HG03060 (cell line): Measurements from ENCODE around the gene CCR6.
"Not testable (repeated sequence)": the region's sequence is repeated elsewhere in the genome, so short reads cannot be mapped to it uniquely, and the experiment has no call there.

Experiments used
- ATAC-seq: cut with Tn5 transposase; IDR thresholded peaks from one replicate; pipeline ENCODE4 v1.9.1; 2021; ENCODE audit warnings: low read depth, moderate number of reproducible peaks; ENCODE audit not compliant: unreplicated experiment

The CCR6 gene

DNA sequence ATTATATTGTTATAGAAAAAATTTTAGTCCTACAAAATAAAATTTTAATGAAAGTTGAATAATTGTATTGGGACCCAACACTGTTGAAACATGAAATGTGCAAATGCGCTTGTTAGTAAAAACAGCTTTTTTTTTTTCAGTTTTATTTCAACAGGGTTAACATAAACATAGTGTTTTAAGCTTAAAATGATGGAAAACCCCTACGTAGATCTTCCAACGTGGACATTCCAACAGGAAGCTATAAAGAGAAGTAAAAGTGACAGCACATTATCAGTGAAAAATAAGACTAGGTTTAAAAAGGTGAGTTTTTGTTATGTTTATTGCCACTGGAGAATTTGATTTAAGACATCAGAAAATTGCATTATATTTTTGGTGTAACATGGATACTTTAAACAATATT lies 41.4 kb downstream of the CCR6 start:
- no peak for ATAC-seq

DNA sequence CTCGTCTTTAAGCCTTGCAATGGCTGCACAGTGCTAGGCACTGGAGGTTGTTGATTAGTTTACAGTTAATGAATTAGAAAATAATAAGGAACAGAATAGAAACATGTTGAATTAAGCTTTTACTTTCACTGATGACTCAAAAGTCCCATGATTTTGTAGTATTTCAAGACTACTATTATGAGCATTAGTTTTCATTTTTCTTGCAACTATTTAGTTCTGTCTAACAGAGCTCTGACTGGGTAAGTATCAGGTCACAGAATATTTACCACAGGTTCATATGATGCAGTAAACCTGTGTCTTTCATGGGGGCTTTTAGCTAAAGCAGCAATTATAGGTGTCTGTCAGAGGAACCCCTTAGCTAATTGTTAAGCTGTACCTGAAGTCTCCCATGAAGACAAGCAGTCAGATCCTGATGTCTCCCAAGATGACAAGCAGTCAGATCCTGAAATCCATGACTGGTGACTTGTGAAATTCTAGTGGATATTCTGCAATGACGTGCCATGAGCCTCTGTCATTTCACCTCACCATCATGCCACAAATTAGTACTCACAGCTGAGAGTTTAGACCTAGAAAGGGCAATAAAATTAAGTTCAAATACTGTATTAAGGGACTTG lies 43.1 kb downstream of the CCR6 start:
- ATAC-seq = no peak

DNA sequence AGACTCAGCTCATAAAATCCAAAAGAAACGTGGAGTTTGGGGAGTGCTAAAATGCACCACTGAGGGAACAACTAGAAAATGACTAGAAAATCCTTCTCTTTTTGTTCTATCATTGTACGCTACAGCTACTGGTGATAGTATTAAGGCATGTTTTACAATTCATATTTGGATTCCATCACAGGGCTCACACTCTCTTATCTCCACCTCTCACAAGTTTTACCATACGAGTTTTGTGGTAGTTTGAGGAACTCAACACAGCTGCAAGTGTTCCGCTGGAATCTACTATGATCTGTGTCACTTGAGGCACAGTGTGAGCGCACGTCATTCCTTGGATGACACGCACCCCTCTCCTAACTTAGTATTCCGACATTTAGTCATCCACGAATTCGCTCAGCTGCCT lies 44.8 kb downstream of the CCR6 start:
- ATAC-seq = not testable (repeated sequence)

DNA sequence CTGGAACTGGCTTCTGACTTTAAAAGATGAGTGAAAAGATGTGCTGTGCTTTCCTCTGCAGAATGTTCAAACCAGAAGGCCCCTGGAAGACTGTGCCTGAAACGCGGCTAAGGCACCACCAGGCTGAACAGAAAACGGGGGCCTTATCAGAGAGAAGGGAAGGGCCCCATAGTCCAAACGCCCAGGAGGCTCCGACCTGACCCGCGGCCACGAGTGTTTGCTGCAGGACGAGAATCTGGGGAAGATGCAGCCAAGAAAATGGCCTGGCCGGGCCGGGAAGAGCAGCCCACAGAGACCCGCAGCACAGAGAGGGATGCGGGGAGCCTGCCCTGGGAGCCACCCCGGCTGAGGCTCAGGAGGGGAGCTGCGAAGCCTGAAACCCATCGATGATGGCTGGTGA lies 45.4 kb downstream of the CCR6 start:
- not testable (repeated sequence) for ATAC-seq

DNA sequence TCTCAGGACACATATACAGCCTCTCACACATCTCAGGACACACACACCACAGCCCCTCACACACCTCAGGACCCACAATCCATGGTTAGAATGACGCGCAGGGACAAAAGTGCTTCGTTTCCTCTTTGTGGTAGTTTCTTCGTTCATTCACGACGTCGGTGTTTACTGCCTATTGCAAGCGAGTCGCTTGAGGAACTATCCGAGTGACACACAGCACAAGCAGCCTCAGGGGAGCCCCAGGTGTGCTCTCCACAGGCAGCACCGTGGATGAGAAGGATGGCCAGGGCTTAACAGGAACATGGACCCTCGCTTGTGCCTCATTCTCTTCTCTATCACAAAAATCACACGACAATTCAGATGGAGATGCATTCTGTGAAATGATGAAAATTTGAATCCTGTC lies 47.0 kb downstream of the CCR6 start:
- ATAC-seq = not testable (repeated sequence)

DNA sequence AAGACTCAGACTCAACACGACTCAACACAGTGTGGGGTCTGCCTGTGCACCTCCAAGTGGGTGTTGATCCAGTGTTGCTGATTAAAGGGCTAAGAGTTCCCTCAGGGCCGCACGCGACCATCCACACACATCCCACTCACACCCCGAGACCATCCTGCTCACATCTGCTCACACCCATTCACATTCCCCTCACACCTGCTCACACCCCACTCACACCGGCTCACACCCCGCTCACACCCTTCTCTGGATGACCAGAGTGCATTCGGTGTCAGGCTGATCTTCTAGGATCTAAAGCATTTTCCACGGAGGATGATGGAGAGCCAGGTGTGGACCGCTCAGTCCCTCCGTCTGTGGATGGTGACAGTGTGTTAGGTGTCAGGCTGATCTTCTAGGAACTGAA lies 48.4 kb downstream of the CCR6 start:
- not testable (repeated sequence) for ATAC-seq

DNA sequence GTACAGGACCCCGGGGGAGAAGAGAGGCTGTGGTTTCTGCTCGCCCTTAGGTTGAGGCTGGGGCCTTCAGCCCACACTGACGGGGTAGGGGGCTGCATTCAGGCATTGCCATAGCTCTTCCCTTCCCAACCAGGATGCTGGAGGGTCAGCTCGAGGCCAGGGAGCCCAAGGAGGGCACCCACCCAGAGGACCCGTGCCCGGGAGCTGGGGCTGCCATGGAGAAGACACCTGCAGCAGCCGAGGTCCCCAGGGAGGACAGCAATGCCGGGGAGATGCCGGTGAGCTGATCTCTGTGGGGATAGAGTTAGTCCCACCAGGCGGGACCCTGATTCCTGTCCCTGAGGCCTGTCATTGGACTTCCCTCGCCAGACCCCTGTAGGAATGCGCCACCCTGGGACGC lies 49.1 kb downstream of the CCR6 start:
- ATAC-seq = not testable (repeated sequence)

DNA sequence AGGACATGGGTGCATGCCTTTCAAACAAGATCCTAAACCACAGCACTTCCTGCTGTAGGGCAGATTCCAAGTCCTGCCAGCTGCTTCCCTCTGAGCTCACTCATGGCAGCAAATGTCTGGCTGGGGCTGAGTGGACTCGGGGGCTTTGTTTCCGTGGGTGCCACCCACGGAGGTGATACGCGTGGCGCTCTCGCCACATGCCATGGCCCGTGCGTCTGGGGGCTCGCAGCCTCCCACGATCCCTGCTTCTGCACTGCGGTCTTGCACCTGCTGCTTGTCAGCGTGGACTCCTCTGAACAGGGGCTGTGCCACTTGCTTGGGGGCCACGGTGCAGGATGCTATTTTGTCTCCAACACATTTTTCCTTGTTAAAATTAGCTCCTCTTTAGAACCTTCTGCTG lies 54.4 kb downstream of the CCR6 start:
- ATAC-seq = not testable (repeated sequence)

DNA sequence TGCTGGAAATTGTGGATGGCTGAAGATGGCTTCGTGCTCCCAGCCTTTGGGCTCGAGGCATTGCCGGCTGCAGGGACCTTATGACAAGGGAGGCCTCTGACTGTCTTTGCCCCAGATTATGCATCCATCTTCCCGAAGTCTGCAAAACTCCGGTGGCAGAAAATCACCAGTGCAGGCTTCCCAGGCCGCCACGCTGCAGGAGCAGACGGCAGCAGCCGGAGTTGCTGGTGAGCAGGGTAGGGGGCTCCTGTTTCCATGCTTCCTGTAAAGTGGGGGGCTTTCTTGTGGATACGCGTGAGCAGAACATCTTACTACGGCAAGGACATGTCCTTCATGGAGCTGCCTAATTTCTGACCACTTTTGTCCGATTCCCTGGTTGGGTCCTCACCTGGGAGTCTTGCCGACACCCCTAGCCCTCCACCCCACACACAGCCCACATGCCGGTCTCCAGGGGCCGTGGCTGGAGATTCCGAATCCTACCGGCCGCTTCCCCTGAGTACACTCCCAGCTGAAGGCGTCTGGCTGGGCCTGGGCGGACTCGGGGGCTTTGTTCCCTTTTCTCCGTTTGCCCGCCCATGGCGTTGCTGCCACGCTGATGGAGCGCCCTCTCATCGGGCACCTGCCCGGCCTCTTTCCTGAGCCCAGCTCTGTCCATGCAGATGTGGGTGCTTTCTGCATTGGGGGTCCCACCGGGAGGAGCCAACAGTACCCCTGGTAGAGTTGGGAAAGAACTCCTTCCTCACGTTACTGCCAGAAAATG lies 56.2 kb downstream of the CCR6 start:
- not testable (repeated sequence) for ATAC-seq

DNA sequence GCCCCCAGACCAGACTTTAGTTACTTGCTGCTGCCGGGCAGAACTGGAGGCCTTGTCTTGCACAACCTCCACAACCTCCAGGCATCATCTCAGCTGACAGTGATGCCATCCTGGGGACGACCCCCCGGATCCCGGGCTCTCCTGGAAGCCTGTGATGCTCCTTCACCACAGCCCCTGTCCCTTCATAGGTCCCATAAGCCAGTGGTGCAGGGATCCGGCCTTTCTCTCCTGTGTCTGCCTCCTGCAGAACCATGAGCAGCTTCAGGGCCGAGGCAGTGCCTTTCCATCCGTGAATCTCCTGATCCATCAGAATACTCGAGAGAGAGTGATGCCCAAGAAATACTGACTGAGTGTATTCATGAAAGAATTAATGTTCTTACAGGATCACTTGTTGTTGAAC lies 57.2 kb downstream of the CCR6 start:
- not testable (repeated sequence) for ATAC-seq

DNA sequence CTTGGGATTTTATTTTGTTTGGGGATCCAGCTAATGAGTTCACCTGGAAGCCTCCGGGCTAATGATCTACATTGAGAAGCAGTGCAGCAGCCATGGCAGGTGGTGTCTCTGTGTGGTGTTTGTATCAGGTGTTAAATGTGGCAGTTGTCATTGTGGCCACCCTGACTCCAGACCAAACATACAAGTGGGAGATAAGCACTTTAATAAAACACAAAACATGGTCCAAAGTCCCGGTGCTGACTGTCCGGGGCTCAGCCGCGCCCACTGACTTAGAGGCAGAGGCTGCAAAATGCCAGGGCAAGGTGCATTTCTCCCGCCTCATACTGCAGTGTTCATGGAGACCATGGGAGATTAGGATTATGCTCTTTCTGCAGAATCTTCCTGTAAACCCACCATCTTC lies 58.5 kb downstream of the CCR6 start:
- ATAC-seq = not testable (repeated sequence)

DNA sequence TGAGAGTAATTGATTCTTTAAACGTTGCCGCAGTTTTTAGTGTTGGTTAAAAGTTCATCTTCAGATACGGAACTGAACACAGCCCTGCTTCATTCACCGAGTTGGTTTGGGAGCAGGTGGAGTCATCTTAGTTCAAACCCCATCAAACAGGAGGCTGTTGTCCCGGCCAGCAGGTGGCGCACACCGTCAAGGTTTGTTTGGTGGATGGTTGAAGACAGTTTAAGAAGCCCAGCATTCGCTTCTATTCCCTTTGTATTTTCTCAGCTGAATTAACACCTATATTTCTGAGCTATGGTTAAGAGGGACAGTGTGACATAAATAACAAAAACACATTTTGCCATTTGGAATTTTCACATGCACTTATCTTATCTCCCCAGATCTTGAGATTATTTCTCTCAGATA lies 60.0 kb downstream of the CCR6 start:
- not testable (repeated sequence) for ATAC-seq

DNA sequence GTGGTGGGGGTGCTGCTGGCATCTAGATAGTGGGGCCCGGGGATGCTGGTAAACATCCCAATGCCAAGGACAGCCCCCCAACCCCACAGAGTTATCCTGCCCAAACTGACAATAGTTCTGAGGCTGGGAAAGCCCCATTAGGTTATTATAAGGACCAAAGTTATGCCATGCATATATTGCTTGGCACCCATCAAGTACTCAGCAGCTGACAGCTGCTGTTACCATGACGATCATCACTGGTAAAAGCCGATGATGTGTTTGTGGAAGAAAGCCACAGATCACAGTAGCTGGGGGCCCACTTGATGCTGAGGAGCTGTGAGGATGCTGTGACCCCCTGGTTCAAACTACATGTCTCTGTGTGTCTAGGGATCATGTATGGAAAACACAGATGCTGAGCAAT lies 62.2 kb downstream of the CCR6 start:
- not testable (repeated sequence) for ATAC-seq

DNA sequence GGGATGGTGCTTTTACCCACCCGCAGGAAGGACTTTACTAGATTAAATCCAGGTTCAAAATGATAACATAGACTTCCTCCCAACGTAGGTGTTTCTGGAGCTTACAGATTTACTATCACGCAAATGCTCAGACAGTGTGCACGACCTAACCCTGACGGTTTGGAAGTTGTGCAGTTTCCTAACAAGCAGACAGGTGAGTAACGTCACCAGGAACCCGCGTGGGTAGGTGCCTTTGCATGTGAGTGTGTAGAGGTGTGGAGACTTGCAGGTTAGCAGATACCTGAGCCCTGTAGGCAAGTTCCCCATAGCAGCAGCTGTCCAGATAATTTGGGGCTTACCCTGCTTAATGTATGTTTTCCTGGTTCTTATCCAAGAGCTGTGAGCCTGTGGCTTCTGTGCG lies 64.4 kb downstream of the CCR6 start:
- ATAC-seq = not testable (repeated sequence)
